Astrocyte (in vitro differentiated cells and primary cell): ENCODE results near the gene SLC7A5.

ENCODE experiments used
- CTCF ChIP-seq: IDR thresholded peaks from 2 replicates; pipeline ENCODE4 v1.5.1; 2011; ENCODE audit warnings: low read depth, mild to moderate bottlenecking, inconsistent platforms, low read length, moderate library complexity; ENCODE audit not compliant: insufficient read depth
- EZH2 ChIP-seq: IDR thresholded peaks from 2 replicates; pipeline ENCODE4 v1.6.1; 2012; ENCODE audit warnings: mild to moderate bottlenecking, low read length, inconsistent platforms; ENCODE audit not compliant: insufficient read depth

GRCh38 chr16:87851141-87851587 lies 18.1 kb downstream of the SLC7A5 start:
- TF ChIP-seq CTCF (no peak), EZH2 (no peak)
